Heart left ventricle (tissue), 16 donors: Measurements from ENCODE around the gene ZNF106. TPM values are rescaled to one million over a fixed set of nuclear protein-coding genes. Genes with fewer than 3 reads are reported as not detected.

Experiments used
- ATAC-seq, 4 donors: fragments of 200-7000 bp; cut with Tn5 transposase; one replicate each; pipeline ENCODE4 v1.9.1; 2020 to 2022; ENCODE audit warnings: moderate library complexity in 4 of 4, mild to moderate bottlenecking in 3 of 4, moderate number of reproducible peaks in 1 of 4
- DNase-seq, 5 donors: peaks; one replicate each; pipeline ENCODE4 v3.0.0-alpha.2; 2020
- H3K27ac ChIP-seq, 12 donors: fragments of 200-600 bp; sonication (generic) in 4 of 12; one replicate each; pipeline versions ENCODE4 v1.5.0 to v1.8.0; 2016 to 2022; ENCODE audit warnings: mild to moderate bottlenecking in 2 of 12
- H3K27me3 ChIP-seq, 9 donors: fragments of 200-600 bp; sonication (generic) in 2 of 9; one replicate each; pipeline versions ENCODE4 v1.5.1 to v1.8.0; 2016 to 2022; ENCODE audit warnings: mild to moderate bottlenecking in 3 of 9
- H3K36me3 ChIP-seq, 9 donors: fragments of 200-600 bp; sonication (generic) in 2 of 9; one replicate each; pipeline versions ENCODE4 v1.5.0 to v1.8.0; 2018 to 2022; ENCODE audit warnings: mild to moderate bottlenecking in 2 of 9
- H3K4me1 ChIP-seq, 12 donors: fragments of 200-600 bp; sonication (generic) in 4 of 12; one replicate each; pipeline versions ENCODE4 v1.5.0 to v1.8.0; 2016 to 2022; ENCODE audit warnings: mild to moderate bottlenecking in 3 of 12
- H3K4me3 ChIP-seq, 12 donors: fragments of 200-600 bp; sonication (generic) in 4 of 12; one replicate each; pipeline versions ENCODE4 v1.5.0 to v1.8.0; 2017 to 2022; ENCODE audit warnings: mild to moderate bottlenecking in 9 of 12, moderate library complexity in 4 of 12
- H3K9me3 ChIP-seq, 12 donors: fragments of 200-600 bp; sonication (generic) in 4 of 12; one replicate each; pipeline versions ENCODE4 v1.5.0 to v1.8.0; 2016 to 2022; ENCODE audit warnings: mild to moderate bottlenecking in 1 of 12
- CTCF ChIP-seq, 12 donors: fragments of 200-600 bp; sonication (generic) in 4 of 12; IDR thresholded peaks; one replicate each; pipeline versions ENCODE4 v1.5.0 to v1.8.0; 2018 to 2022; ENCODE audit warnings: antibody characterized with exemption in 12 of 12, mild to moderate bottlenecking in 5 of 12
- POLR2A ChIP-seq, 2 donors: fragments of 450-650 bp; IDR thresholded peaks; one replicate each; pipeline ENCODE4 v1.6.1; 2017; ENCODE audit warnings: antibody characterized with exemption in 2 of 2, mild to moderate bottlenecking in 2 of 2, moderate library complexity in 2 of 2
- WGBS, 4 donors: extraction: QIAGEN DNeasy Blood & Tissue Kit in 2 of 4; methylation state at CpG; one replicate each; pipeline versions ENCODE4 v1.1.5 to v1.1.7; 2013 to 2018; 5-methylcytosine and 5-hydroxymethylcytosine counted together
- intact Hi-C, 10 donors: fragments of 100-400 bp; cut with DNase I; formaldehyde crosslinking; loops; one replicate each; pipeline versions ENCODE4 v1.11.1 to v1.14.2; 2022
- polyA plus RNA-seq, 2 donors: library from polyadenylated mRNA; stranded (reverse); fragments of 200-250 nt; gene quantifications; one replicate each; pipeline ENCODE4 v1.2.3, GENCODE V29; 2013
- total RNA-seq, 9 donors: library from RNA; depleted of rRNA in 2 of 9; stranded (reverse); fragments of >200 nt in 2 of 9; fragmentation: NEBNext Ultra II Directional in 3 of 9; extraction: Animal tissue kit (Norgen Biotek cat#: 25700) in 3 of 9; gene quantifications; one replicate each; pipeline versions ENCODE4 v1.1.0 to v1.2.4, GENCODE V29; 2016 to 2023
- donor health status: ischemic (EF 13 %, LVEDD 7.1; RV severe dilation, severe dysfunction).
- donor health status: healthy with polysubstance abuse.
- donor health status: DM: no; HTN: yes; CAD: no.
- donor health status: DM: no; HTN: no; CAD: no.
- donor health status: ischemic (EF 25% LVEDD 6.9; RV normal size, moderate dysfunction).
- donor health status: ischemic (EF 25% LVEDD 5.7; RV mildly dilated, moderate dysfunction).
- donor health status: healthy.
- donor health status: DM: yes; HTN: yes; CAD: no.
- donor health status: ischemic (EF 35%, LVEDD 5.7; RV mildly dilated, moderate dysfunction).
- donor health status: nonischemic (EF 11% LVEDD 7.7; RV severe dilation, severe dysfunction).
- donor health status: DM: yes; HTN: yes; CAD: no.
- donor health status: PGD.
- donor health status: ischemic (EF 29% LVEDD 5.4; RV normal size, mild dysfunction).
- donor health status: nonischemic (EF 23%, LVEDD 6.1; RV moderate dilation, normal function).

Gene ZNF106
- total and polyA plus RNA-seq, 11 donors = 135 to 999 (median 705) TPM

- 76 to 96% (median 87%) methylated on average over 2 of the region's 2 CpGs for WGBS, 4 donors
- ATAC-seq = no peak
- no peak overlapping the region for H3K27ac ChIP-seq
- H3K36me3 ChIP-seq = peaks cover 0 to 94% (median 84%) of the 10 kb centered on the region in 9 donors
- H3K4me1 ChIP-seq = no peaks in the 10 kb centered on the region
- intact Hi-C loops = no loop called here
- DNase-seq = no peak
- no peak overlapping the region for H3K4me3 ChIP-seq
- TF ChIP-seq CTCF (IDR thresholded peaks at IDR 0.05) (no peak), POLR2A (IDR thresholded peaks at IDR 0.05) (no peak)
- no peaks in the 10 kb centered on the region for H3K9me3 ChIP-seq
- H3K27me3 ChIP-seq = no peaks in the 10 kb centered on the region
Observed at GRCh38 chr15:42523331-42523730, 32.4 kb upstream of the ZNF106 start.

GRCh38 chr15:42511007-42511391 lies 20.1 kb upstream of the ZNF106 start:
- H3K27ac ChIP-seq = peak overlapping the region in 9 of 12 donors; percentile 1 to 61 (median 35)
- H3K27me3 ChIP-seq = no peaks in the 10 kb centered on the region
- no peak for TF ChIP-seq CTCF (IDR thresholded peaks at IDR 0.05)
- no peak for TF ChIP-seq POLR2A (IDR thresholded peaks at IDR 0.05)
- H3K4me1 ChIP-seq = peaks cover 0 to 43% (median 27%) of the 10 kb centered on the region in 12 donors
- 37 to 49% (median 40%) methylated on average over 4 of the region's 4 CpGs for WGBS, 4 donors
- peaks cover 0 to 48% (median 35%) of the 10 kb centered on the region in 9 donors for H3K36me3 ChIP-seq
- intact Hi-C loops = no loop called here
- peak in 3 of 4 donors; percentile 35 to 54 (median 49) for ATAC-seq
- no peaks in the 10 kb centered on the region for H3K9me3 ChIP-seq
- peak overlapping the region in 7 of 12 donors; percentile 2 to 23 (median 9) for H3K4me3 ChIP-seq
- no peak for DNase-seq

- H3K9me3 ChIP-seq = no peaks in the 10 kb centered on the region
- no peak for TF ChIP-seq CTCF (IDR thresholded peaks at IDR 0.05)
- no peak for TF ChIP-seq POLR2A (IDR thresholded peaks at IDR 0.05)
- 89 to 93% (median 90%) methylated on average over 4 of the region's 4 CpGs for WGBS, 4 donors
- no peaks in the 10 kb centered on the region for H3K27me3 ChIP-seq
- DNase-seq (no peak), ATAC-seq (no peak)
- peaks cover 0 to 43% (median 30%) of the 10 kb centered on the region in 9 donors for H3K36me3 ChIP-seq
- H3K4me3 ChIP-seq = peak overlapping the region in 4 of 12 donors; percentile 2 to 23 (median 11)
- H3K4me1 ChIP-seq = peaks cover 0 to 44% (median 27%) of the 10 kb centered on the region in 12 donors
- intact Hi-C loops = no loop called here
- H3K27ac ChIP-seq = peak overlapping the region in 8 of 12 donors; percentile 1 to 61 (median 31)
Observed at GRCh38 chr15:42510258-42511006, 19.5 kb upstream of the ZNF106 start.

- WGBS, 4 donors = 17 to 27% (median 23%) methylated on average over 9 of the region's 9 CpGs
- H3K27me3 ChIP-seq = no peaks in the 10 kb centered on the region
- TF ChIP-seq POLR2A (IDR thresholded peaks at IDR 0.05) (no peak), CTCF (IDR thresholded peaks at IDR 0.05) (peak in 3 of 12 donors; percentile 16 to 33 (median 25))
- H3K9me3 ChIP-seq = no peaks in the 10 kb centered on the region
- peaks cover 0 to 23% (median 9%) of the 10 kb centered on the region in 9 donors for H3K36me3 ChIP-seq
- H3K4me1 ChIP-seq = peaks cover 0 to 65% (median 28%) of the 10 kb centered on the region in 12 donors
- peak overlapping the region in 8 of 12 donors; percentile 4 to 70 (median 26) for H3K27ac ChIP-seq
- DNase-seq (no peak), ATAC-seq (peak; percentile 55 to 76 (median 75))
- intact Hi-C loops = no loop called here
- peak overlapping the region in 2 of 12 donors; percentile 3 to 7 for H3K4me3 ChIP-seq
Observed at GRCh38 chr15:42508263-42508690, 17.3 kb upstream of the ZNF106 start.
